Measurements from ENCODE around the gene CERS6. TPM values are rescaled to one million over a fixed set of nuclear protein-coding genes. Genes with fewer than 3 reads are reported as not detected.

CERS6 gene
- total RNA-seq, 1 experiment from 2014 or later, result 45.9 TPM

- H3K36me3 Mint-ChIP-seq (ENCODE audit: insufficient read depth, unreplicated experiment), result no peaks in the 10 kb centered on the region
- intact Hi-C loops (cut with micrococcal nuclease; ENCODE audit: unreplicated experiment), result no loop called here
- no TSS peak for BruUV-seq (replicated peaks)
- peak; percentile 29 for DNase-seq
- CTCF ChIA-PET, result no interaction called here
- H3K9me3 Mint-ChIP-seq (ENCODE audit: low read depth, unreplicated experiment), result no peaks in the 10 kb centered on the region
- TF ChIP-seq CTCF (IDR thresholded peaks at IDR 0.05; ENCODE audit: unreplicated experiment), result no peak
- no peaks in the 10 kb centered on the region for H3K27me3 Mint-ChIP-seq (ENCODE audit: unreplicated experiment)
- H3K27ac Mint-ChIP-seq (ENCODE audit: unreplicated experiment), result no peak overlapping the region
- no peak overlapping the region for H3K4me3 Mint-ChIP-seq (ENCODE audit: low read depth, unreplicated experiment)
- peaks cover 27% of the 10 kb centered on the region for H3K4me1 Mint-ChIP-seq (ENCODE audit: low read depth, unreplicated experiment)
Observed at GRCh38 chr2:168559187-168559586, 103.1 kb downstream of the CERS6 start.

- H3K4me1 Mint-ChIP-seq (ENCODE audit: low read depth, unreplicated experiment), result peaks cover 10% of the 10 kb centered on the region
Observed at GRCh38 chr2:168560817-168561499, 104.9 kb downstream of the CERS6 start.

GRCh38 chr2:168561991-168562390, 105.9 kb downstream of the CERS6 start:
- peaks cover 10% of the 10 kb centered on the region for H3K4me1 Mint-ChIP-seq (ENCODE audit: low read depth, unreplicated experiment)
- DNase-seq, result no peak
- CTCF ChIA-PET, result no interaction called here
- no peak overlapping the region for H3K4me3 Mint-ChIP-seq (ENCODE audit: low read depth, unreplicated experiment)
- H3K36me3 Mint-ChIP-seq (ENCODE audit: insufficient read depth, unreplicated experiment), result no peaks in the 10 kb centered on the region
- no TSS peak for BruUV-seq (replicated peaks)
- no peak overlapping the region for H3K27ac Mint-ChIP-seq (ENCODE audit: unreplicated experiment)
- TF ChIP-seq CTCF (IDR thresholded peaks at IDR 0.05; ENCODE audit: unreplicated experiment), result no peak
- intact Hi-C loops (cut with micrococcal nuclease; ENCODE audit: unreplicated experiment), result no loop called here
- H3K27me3 Mint-ChIP-seq (ENCODE audit: unreplicated experiment), result no peaks in the 10 kb centered on the region
- H3K9me3 Mint-ChIP-seq (ENCODE audit: low read depth, unreplicated experiment), result no peaks in the 10 kb centered on the region

More at GRCh38 chr2:168560817-168561499, 104.9 kb downstream of the CERS6 start:
- no peaks in the 10 kb centered on the region for H3K36me3 Mint-ChIP-seq (ENCODE audit: insufficient read depth, unreplicated experiment)
- intact Hi-C loops (cut with micrococcal nuclease; ENCODE audit: unreplicated experiment), result no loop called here
- TF ChIP-seq CTCF (IDR thresholded peaks at IDR 0.05; ENCODE audit: unreplicated experiment), result no peak
- CTCF ChIA-PET, result no interaction called here
- H3K9me3 Mint-ChIP-seq (ENCODE audit: low read depth, unreplicated experiment), result no peaks in the 10 kb centered on the region
- no peak overlapping the region for H3K4me3 Mint-ChIP-seq (ENCODE audit: low read depth, unreplicated experiment)
- H3K27ac Mint-ChIP-seq (ENCODE audit: unreplicated experiment), result no peak overlapping the region
- DNase-seq, result no peak
- H3K27me3 Mint-ChIP-seq (ENCODE audit: unreplicated experiment), result no peaks in the 10 kb centered on the region
- BruUV-seq (replicated peaks), result no TSS peak

GRCh38 chr2:168562971-168563370, 106.9 kb downstream of the CERS6 start:
- TF ChIP-seq CTCF (IDR thresholded peaks at IDR 0.05; ENCODE audit: unreplicated experiment), result no peak
- intact Hi-C loops (cut with micrococcal nuclease; ENCODE audit: unreplicated experiment), result no loop called here
- Mint-ChIP-seq H3K9me3 (ENCODE audit: low read depth, unreplicated experiment) (no peaks in the 10 kb centered on the region), H3K27ac (ENCODE audit: unreplicated experiment) (no peak overlapping the region), H3K4me3 (ENCODE audit: low read depth, unreplicated experiment) (no peak overlapping the region), H3K27me3 (ENCODE audit: unreplicated experiment) (no peaks in the 10 kb centered on the region), H3K36me3 (ENCODE audit: insufficient read depth, unreplicated experiment) (no peaks in the 10 kb centered on the region), H3K4me1 (ENCODE audit: low read depth, unreplicated experiment) (peaks cover 10% of the 10 kb centered on the region)
- no TSS peak for BruUV-seq (replicated peaks)
- CTCF ChIA-PET, result no interaction called here
- DNase-seq, result no peak
